ENCODE results near the gene RNF114. TPM values are rescaled to one million over a fixed set of nuclear protein-coding genes. Genes with fewer than 3 reads are reported as not detected.

Gene RNF114
- total RNA-seq, 1 donor, result 114 TPM

DNA sequence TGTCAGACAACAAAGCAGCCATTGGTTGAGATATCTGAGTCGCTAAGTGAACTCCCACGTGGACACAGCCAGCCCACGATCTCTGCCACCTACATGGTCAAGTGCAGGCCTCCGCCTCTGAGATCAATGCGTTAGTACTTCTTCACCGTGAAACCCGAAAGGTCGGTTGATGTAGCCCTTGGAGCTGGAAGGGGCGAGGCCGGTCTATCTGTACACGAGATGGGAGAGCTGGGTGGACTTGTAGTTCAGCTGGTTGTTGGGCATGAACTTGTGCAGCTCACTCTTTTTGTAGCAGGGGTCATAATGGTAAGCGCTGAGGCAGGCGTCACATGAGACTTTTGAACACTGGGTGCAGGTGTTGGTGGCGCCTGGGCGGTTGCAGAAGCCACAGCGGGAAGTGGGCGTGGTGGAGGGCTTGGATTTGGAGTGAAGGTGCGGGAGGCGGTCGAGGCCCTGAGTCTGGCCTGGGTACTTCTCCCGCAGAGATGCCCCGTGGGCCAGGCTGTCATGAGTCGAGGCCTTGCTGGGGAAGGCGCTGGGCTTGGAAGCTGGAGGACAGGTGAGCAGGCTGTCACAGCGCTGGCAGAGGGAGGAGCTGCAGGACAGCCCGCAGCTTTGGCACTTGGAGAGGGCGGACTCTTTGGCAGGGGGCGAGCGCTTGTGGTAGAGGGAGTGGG lies 30.6 kb upstream of the RNF114 start:
- TF ChIP-seq, protein P1, sequence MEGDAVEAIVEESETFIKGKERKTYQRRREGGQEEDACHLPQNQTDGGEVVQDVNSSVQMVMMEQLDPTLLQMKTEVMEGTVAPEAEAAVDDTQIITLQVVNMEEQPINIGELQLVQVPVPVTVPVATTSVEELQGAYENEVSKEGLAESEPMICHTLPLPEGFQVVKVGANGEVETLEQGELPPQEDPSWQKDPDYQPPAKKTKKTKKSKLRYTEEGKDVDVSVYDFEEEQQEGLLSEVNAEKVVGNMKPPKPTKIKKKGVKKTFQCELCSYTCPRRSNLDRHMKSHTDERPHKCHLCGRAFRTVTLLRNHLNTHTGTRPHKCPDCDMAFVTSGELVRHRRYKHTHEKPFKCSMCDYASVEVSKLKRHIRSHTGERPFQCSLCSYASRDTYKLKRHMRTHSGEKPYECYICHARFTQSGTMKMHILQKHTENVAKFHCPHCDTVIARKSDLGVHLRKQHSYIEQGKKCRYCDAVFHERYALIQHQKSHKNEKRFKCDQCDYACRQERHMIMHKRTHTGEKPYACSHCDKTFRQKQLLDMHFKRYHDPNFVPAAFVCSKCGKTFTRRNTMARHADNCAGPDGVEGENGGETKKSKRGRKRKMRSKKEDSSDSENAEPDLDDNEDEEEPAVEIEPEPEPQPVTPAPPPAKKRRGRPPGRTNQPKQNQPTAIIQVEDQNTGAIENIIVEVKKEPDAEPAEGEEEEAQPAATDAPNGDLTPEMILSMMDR (IDR thresholded peaks at IDR 0.05; ENCODE audit: insufficient read depth, low read length), result no peak
- no peak overlapping the region for H3K4me3 ChIP-seq (ENCODE audit: low read depth, low read length)
- no peak for DNase-seq (ENCODE audit: low read depth)

DNA sequence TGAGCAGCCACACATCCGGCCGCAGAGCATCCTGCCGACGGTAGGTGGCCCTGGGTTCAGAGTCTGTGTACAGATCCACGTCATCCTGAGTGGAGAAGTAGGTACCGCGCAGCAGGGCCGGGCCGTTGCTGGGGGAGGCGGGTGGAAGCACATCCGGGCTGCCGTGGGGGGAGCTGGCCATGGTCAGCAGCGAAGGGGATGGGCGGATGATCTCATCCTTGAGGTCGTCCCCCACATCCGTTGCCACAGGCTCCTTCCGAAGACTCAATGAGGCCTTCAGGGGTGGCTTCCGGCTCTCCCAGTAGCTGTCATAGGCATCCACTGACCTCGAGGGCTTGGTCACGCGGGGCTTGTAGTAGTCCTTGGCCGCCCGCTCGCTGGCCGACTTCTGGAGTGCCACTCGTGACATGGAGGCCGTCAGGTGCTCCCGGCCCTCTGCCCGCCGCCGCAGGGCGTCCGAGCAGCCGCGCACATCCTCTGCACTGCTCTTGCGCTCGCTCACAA lies 30.0 kb upstream of the RNF114 start:
- TF ChIP-seq, protein P1 (IDR thresholded peaks at IDR 0.05; ENCODE audit: insufficient read depth, low read length), result no peak
- DNase-seq (ENCODE audit: low read depth), result no peak
- no peak overlapping the region for H3K4me3 ChIP-seq (ENCODE audit: low read depth, low read length)

DNA sequence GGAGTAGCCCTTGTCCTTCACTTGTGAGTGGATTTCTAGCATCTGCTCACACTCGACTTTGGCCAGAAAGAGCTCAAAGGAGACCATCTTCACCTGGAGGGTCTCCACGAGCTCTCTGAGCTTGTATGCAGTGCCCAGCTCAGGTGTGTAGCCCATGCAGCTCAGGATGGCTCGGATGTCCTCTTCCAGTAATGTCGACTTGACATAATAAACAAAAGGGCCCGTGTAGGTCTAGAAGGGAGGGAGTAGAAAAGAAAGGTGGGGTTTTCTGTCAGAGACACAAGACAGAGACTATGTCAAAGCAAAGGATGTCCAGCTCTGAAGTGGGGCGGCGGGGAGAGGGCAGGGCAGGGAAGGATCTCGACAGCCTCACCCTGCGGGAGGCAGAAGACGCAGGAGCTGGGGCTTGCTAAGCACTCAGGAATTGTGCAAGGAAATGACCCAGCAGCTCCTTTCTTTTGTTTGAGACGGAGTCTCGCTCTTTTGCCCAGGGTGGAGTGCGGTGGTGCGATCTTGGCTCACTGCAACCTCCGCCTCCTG lies 29.5 kb upstream of the RNF114 start:
- TF ChIP-seq, protein P1 (IDR thresholded peaks at IDR 0.05; ENCODE audit: insufficient read depth, low read length), result no peak
- no peak for DNase-seq (ENCODE audit: low read depth)
- H3K4me3 ChIP-seq (ENCODE audit: low read depth, low read length), result no peak overlapping the region

DNA sequence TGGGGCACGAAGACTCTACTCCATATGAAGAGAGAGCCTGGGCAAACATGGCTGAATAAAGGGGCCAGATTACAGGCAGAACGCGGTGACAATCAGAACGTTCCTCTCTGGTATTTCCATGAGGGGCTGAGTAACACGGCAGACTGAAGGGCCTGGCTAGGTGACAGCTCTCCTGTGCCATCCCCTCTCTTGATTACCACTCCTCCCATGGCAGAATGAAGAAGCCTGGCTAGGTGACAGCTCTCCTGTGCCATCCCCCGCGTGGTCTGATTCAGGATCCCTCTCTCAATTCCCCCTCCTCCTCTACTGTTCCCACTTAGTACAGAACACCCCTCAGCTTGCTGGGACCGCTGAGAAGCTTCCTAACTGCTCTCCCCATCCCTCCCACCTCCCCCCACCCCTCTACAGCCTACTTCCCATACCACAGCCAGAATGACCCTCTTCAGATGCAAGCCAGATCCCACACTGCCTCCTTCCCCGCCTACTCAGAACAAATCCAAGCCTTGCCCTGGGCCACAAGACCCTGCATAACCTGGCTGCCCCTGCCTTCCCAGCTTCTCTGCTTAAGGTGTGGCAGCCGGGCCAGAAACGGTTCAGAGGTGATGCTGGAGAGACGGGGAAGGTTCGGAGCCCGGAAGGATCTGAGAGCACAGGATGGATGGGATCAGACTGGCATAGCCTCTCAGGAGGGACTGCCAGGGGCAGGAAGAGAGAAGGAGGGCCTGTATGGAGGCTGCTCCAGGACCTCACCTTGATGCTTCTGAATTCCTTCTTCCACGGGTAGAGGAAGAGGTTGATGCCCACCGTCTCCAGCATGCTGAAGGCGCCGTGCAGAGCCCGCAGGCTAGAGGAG lies 28.6 kb upstream of the RNF114 start:
- no peak overlapping the region for H3K4me3 ChIP-seq (ENCODE audit: low read depth, low read length)
- DNase-seq (ENCODE audit: low read depth), result no peak
- TF ChIP-seq, protein P1 (IDR thresholded peaks at IDR 0.05; ENCODE audit: insufficient read depth, low read length), result no peak

DNA sequence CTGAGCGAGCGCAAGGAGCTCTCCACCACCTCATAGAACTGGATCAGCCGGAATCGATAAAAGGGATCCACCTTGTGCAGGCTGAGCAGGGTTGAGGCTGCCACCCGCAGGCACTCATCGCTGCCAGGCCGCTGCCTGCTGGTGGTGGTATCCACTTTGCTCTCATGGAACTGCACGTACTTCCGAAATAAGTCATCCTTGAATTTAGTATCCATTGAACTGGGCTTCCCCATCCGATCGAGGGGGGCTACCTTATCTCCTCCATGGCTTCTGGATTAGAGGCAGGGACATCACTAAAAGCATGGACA lies 28.0 kb upstream of the RNF114 start:
- no peak for DNase-seq (ENCODE audit: low read depth)
- H3K4me3 ChIP-seq (ENCODE audit: low read depth, low read length), result no peak overlapping the region
- TF ChIP-seq, protein P1 (IDR thresholded peaks at IDR 0.05; ENCODE audit: insufficient read depth, low read length), result no peak

DNA sequence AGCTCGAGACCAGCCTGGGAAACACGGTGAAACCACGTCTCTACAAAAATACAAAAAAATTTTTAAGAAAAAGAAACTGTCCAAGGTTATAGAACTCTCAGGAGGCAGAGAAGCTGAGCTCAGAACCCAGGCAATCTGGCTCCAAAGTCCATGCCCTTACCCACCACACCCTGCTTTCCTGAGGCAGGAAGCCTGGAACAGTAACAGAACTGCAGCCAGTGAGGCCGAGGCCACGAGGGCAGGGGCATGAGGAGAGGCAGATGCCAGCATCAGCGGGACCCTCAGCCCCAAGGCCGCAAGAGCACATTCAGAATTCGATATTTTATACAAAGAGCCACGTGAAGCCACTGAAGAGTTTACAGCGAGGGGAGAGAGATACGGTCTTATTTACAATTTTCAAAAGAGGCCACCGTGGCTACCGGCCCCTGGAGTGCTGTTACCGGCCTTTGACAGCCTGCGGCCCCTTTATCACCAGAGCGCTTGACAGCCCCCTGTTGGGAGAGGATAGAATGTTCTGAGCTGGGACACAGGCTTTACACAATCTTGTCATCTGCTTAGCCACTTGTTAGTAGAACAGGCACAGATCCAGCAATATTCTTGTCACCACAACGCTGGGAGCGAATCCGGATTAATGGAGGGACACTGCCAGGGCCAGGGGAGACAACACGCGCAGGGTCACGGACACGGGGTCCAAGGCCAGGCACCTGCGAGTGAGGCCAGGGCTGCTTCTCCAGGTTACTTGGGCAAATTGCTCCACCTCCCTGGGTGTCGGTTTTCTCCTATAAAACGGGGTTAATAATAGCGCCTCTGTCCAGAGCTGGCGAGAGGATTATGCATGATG lies 26.5 kb upstream of the RNF114 start:
- H3K4me3 ChIP-seq (ENCODE audit: low read depth, low read length), result no peak overlapping the region
- no peak for DNase-seq (ENCODE audit: low read depth)
- TF ChIP-seq, protein P1 (IDR thresholded peaks at IDR 0.05; ENCODE audit: insufficient read depth, low read length), result no peak
